Activated B cell treated with CpG ODN at 0.5 μM for 24 hours (primary cell): ENCODE results near the gene KMT5C. TPM values are rescaled to one million over a fixed set of nuclear protein-coding genes. Genes with fewer than 3 reads are reported as not detected.

Source experiments
- ATAC-seq: fragments of 200-7000 bp; cut with Tn5 transposase; one replicate; pipeline ENCODE4 v1.10.0; 2021; ENCODE audit warnings: low read depth, mild to moderate bottlenecking, moderate library complexity
- CTCF ChIA-PET: fragments of 350-600 bp; sonication (Branson Sonifier 250); formaldehyde crosslinking; loops from one replicate; lab custom pipeline; 2021; ENCODE audit warnings: antibody characterized with exemption; lab: Charles Lee
- POLR2A ChIA-PET: fragments of 350-600 bp; sonication (Branson Sonifier 250); formaldehyde crosslinking; loops from one replicate; lab custom pipeline; 2021; ENCODE audit warnings: antibody characterized with exemption; lab: Charles Lee
- DNase-seq: peaks from one replicate; pipeline ENCODE4 v3.0.0; 2022
- H3K27ac Mint-ChIP-seq: one replicate; pipeline ENCODE4 v1.8.0; 2020; ENCODE audit warnings: mixed read lengths
- H3K27me3 Mint-ChIP-seq: one replicate; pipeline ENCODE4 v1.8.0; 2021; ENCODE audit warnings: mixed read lengths
- H3K36me3 Mint-ChIP-seq: one replicate; pipeline ENCODE4 v1.8.0; 2021; ENCODE audit warnings: low read depth, mixed read lengths
- H3K4me1 Mint-ChIP-seq: one replicate; pipeline ENCODE4 v1.8.0; 2021; ENCODE audit warnings: mixed read lengths
- H3K4me3 Mint-ChIP-seq: one replicate; pipeline ENCODE4 v1.8.0; 2020; ENCODE audit warnings: mild to moderate bottlenecking, mixed read lengths
- H3K9me3 Mint-ChIP-seq: one replicate; pipeline ENCODE4 v1.8.0; 2020; ENCODE audit warnings: mixed read lengths
- CTCF ChIP-seq: fragments of 200-600 bp; IDR thresholded peaks from one replicate; pipeline ENCODE4 v1.8.0; 2022; ENCODE audit warnings: antibody characterized with exemption, mild to moderate bottlenecking
- intact Hi-C: fragments of 100-400 bp; cut with micrococcal nuclease; formaldehyde crosslinking; loops from one replicate; pipeline ENCODE4 v1.15.1; 2024
- total RNA-seq: library from RNA; stranded (reverse); gene quantifications from 2 replicates; pipeline ENCODE4 v1.2.3, GENCODE V29; 2022

Gene KMT5C
- total RNA-seq, 1 donor from 2014 or later, result 8.1 TPM

- Mint-ChIP-seq H3K27me3 (peaks cover 18% of the 10 kb centered on the region), H3K4me1 (no peaks in the 10 kb centered on the region), H3K9me3 (no peaks in the 10 kb centered on the region), H3K4me3 (no peak overlapping the region), H3K36me3 (peaks cover 4% of the 10 kb centered on the region), H3K27ac (no peak overlapping the region)
- intact Hi-C loops, result no loop called here
- POLR2A ChIA-PET, result no interaction called here
- no peak for TF ChIP-seq CTCF
- no peak for ATAC-seq
- CTCF ChIA-PET, result no interaction called here
- DNase-seq, result no peak
Observed at GRCh38 chr19:55346725-55347441, 7.2 kb downstream of the KMT5C start.

- no peak for DNase-seq
- Mint-ChIP-seq H3K4me3 (no peak overlapping the region), H3K27me3 (peaks cover 23% of the 10 kb centered on the region), H3K36me3 (peaks cover 4% of the 10 kb centered on the region), H3K27ac (no peak overlapping the region), H3K4me1 (peaks cover 2% of the 10 kb centered on the region), H3K9me3 (no peaks in the 10 kb centered on the region)
- intact Hi-C loops, result no loop called here
- no peak for ATAC-seq
- ChIA-PET POLR2A (no interaction called here), CTCF (no interaction called here)
- TF ChIP-seq CTCF, result no peak
Observed at GRCh38 chr19:55347442-55348009, 7.8 kb downstream of the KMT5C start.

GRCh38 chr19:55348317-55349034, 8.8 kb downstream of the KMT5C start:
- ChIA-PET CTCF (interaction anchor here (1.1 kb wide), 1 partner anchor 68 kb away, joined by 3 read pairs; the partner anchor contains the start of gene HSPBP1), POLR2A (interaction anchor here (0.5 kb wide), 1 partner anchor 12 kb away, joined by 5 read pairs; no protein-coding TSS in a partner anchor)

GRCh38 chr19:55350620-55351315, 11.1 kb downstream of the KMT5C start:
- no peak for ATAC-seq
- DNase-seq, result no peak
- H3K27ac Mint-ChIP-seq, result no peak overlapping the region
- intact Hi-C loops, result no loop called here
- ChIA-PET CTCF (no interaction called here), POLR2A (no interaction called here)
- no peak for TF ChIP-seq CTCF
- peaks cover 18% of the 10 kb centered on the region for H3K4me1 Mint-ChIP-seq
- H3K4me3 Mint-ChIP-seq, result no peak overlapping the region
- H3K27me3 Mint-ChIP-seq, result peaks cover 39% of the 10 kb centered on the region
- peaks cover 1% of the 10 kb centered on the region for H3K36me3 Mint-ChIP-seq
- H3K9me3 Mint-ChIP-seq, result no peaks in the 10 kb centered on the region

More at GRCh38 chr19:55348317-55349034, 8.8 kb downstream of the KMT5C start:
- H3K27me3 Mint-ChIP-seq, result peaks cover 32% of the 10 kb centered on the region
- no peaks in the 10 kb centered on the region for H3K9me3 Mint-ChIP-seq
- DNase-seq (no peak), ATAC-seq (no peak)
- peaks cover 11% of the 10 kb centered on the region for H3K4me1 Mint-ChIP-seq
- peaks cover 1% of the 10 kb centered on the region for H3K36me3 Mint-ChIP-seq
- TF ChIP-seq CTCF, result no peak
- no peak overlapping the region for H3K4me3 Mint-ChIP-seq
- H3K27ac Mint-ChIP-seq, result no peak overlapping the region
- intact Hi-C loops, result no loop called here
